ENCODE data around the gene SNRPA. TPM values are rescaled to one million over a fixed set of nuclear protein-coding genes. Genes with fewer than 3 reads are reported as not detected.

The SNRPA gene
- total RNA-seq, 1 experiment from 2014 or later: 225 TPM

DNA sequence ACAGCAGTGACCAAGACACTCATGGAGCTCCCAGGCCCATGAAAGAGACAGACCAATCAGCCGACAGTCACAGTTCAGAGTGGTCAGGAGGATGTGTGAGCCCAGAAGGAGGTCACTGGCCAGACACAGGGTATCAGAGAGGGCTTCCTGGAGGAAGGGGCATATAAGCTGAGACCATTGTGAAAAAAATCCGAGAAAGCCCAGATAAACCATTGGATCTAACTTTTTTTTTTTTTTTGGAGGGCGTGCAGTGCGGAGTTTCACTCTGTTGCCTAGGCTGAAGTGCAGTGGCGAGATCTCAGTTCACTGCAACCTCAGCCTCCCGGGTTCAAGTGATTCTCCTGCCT lies 29.9 kb upstream of the SNRPA start:
- Histone ChIP-seq H3K79me2 (ENCODE audit: insufficient read depth, low read length) (no peaks in the 10 kb centered on the region; the same call in 1 of the 2 replicates), H3K79me1 (ENCODE audit: insufficient read depth, low read depth, low read length, poor library complexity, severe bottlenecking) (no peaks in the 10 kb centered on the region), H3K14ac (ENCODE audit: insufficient read depth, low read length) (no peak overlapping the region), H4K91ac (ENCODE audit: insufficient read length, low read depth, low read length) (no peak overlapping the region), H3K27ac (ENCODE audit: insufficient read length, low read depth, low read length) (no peak overlapping the region), H2BK15ac (ENCODE audit: low read depth, low read length) (no peak overlapping the region), H4K5ac (ENCODE audit: insufficient read length, low read depth, low read length) (no peak overlapping the region), H4K8ac (replicated peaks; ENCODE audit: insufficient read length, low read depth, low read length) (no peak overlapping the region), H3K9me3 (ENCODE audit: control insufficient read depth, low read depth, low read length) (no peaks in the 10 kb centered on the region), H2AFZ (ENCODE audit: low read length) (no peak overlapping the region), H3K9ac (ENCODE audit: extremely low read depth, insufficient read length, low read length) (no peak overlapping the region), H4K20me1 (ENCODE audit: control insufficient read depth, insufficient read depth, insufficient read length) (no peaks in the 10 kb centered on the region), H2AK5ac (ENCODE audit: insufficient read length, low read length) (no peak overlapping the region), H3K56ac (ENCODE audit: insufficient read length, low read depth, low read length) (no peak overlapping the region), H3K27me3 (ENCODE audit: insufficient read depth, low read length) (no peaks in the 10 kb centered on the region), H3K23ac (ENCODE audit: insufficient read length, low read depth, low read length) (no peak overlapping the region), H3T11ph (ENCODE audit: low read length) (no peak overlapping the region), H2BK5ac (ENCODE audit: insufficient read length, low read length) (no peak overlapping the region), H3K4me2 (ENCODE audit: insufficient read depth, insufficient read length, low read length) (no peak overlapping the region), H3K23me2 (ENCODE audit: insufficient read length, low read depth, low read length, poor library complexity, severe bottlenecking) (peaks cover 21% of the 10 kb centered on the region), H3K18ac (ENCODE audit: insufficient read length, low read depth, low read length) (no peak overlapping the region), H2BK120ac (ENCODE audit: low read depth, low read length, poor library complexity, severe bottlenecking) (no peak overlapping the region), H2BK12ac (ENCODE audit: insufficient read length, low read depth, low read length) (no peak overlapping the region), H3K4ac (ENCODE audit: low read depth, low read length) (no peak overlapping the region), H3K4me1 (ENCODE audit: insufficient read depth, low read length) (no peaks in the 10 kb centered on the region), H2BK20ac (ENCODE audit: low read depth, low read length, poor library complexity, severe bottlenecking) (no peak overlapping the region)
- Mint-ChIP-seq H3K4me1 (peaks cover 13 to 27% of the 10 kb centered on the region in 2 experiments), H3K4me3 (no peak overlapping the region; a peak in 1 of 5 replicates), H3K27me3 (ENCODE audit: low read depth) (no peaks in the 10 kb centered on the region), H3K27ac (peak overlapping the region in 1 of 3 experiments; percentile 39; a peak in 1 of 7 replicates), H3K9me3 (peaks cover 0 to 3% of the 10 kb centered on the region in 2 experiments; a peak in 2 of 5 replicates), H3K36me3 (ENCODE audit: insufficient read depth in 1 of 3, low read depth in 3 of 3) (peaks cover 17 to 42% (median 24%) of the 10 kb centered on the region in 3 experiments)
- DNase-seq: no peak
- no CpG with 5 or more reads among the region's 6 CpGs for WGBS (ENCODE audit: extremely low coverage, insufficient read length, low lambda C conversion rate)
- TF ChIP-seq CTCF (conservative IDR thresholded peaks at IDR 0.05): no peak
